ENCODE measurements around the gene HTR4. TPM values are rescaled to one million over a fixed set of nuclear protein-coding genes. Genes with fewer than 3 reads are reported as not detected.

Gene HTR4
- not detected for total RNA-seq (2021; fragmentation: NEBNext Ultra II Directional; extraction: Animal tissue kit (Norgen Biotek cat#: 25700))
- long read RNA-seq: 0 reads

GRCh38 chr5:148653836-148654781 lies at the start of gene HTR4:
Gene HTR4 (minus strand): TSS chr5:148654527. CDS start chr5:148637014, 17,513 bp downstream.
- Mint-ChIP-seq H3K36me3 (ENCODE audit: low read depth) (no peaks in the 10 kb centered on the region), H3K27me3 (ENCODE audit: insufficient read depth) (peaks cover 10% of the 10 kb centered on the region), H3K9me3 (no peaks in the 10 kb centered on the region), H3K4me3 (no peak within 1 kb of the TSS), H3K4me1 (ENCODE audit: low read depth) (no peaks in the 10 kb centered on the region), H3K27ac (no peak within 1 kb of the TSS)
- no peak for TF ChIP-seq CTCF (IDR thresholded peaks at IDR 0.05)
- DNase-seq: no peak

- TF ChIP-seq CTCF (IDR thresholded peaks at IDR 0.05): no peak
- H3K9me3 Mint-ChIP-seq: no peaks in the 10 kb centered on the region
- H3K27ac Mint-ChIP-seq: no peak overlapping the region
- no peaks in the 10 kb centered on the region for H3K27me3 Mint-ChIP-seq (ENCODE audit: insufficient read depth)
- no peak overlapping the region for H3K4me3 Mint-ChIP-seq
- no peaks in the 10 kb centered on the region for H3K36me3 Mint-ChIP-seq (ENCODE audit: low read depth)
- no peak for DNase-seq
- peaks cover 8% of the 10 kb centered on the region for H3K4me1 Mint-ChIP-seq (ENCODE audit: low read depth)
Measured at GRCh38 chr5:148702019-148702596, 47.8 kb upstream of the HTR4 start.

- no peak for TF ChIP-seq CTCF (IDR thresholded peaks at IDR 0.05)
- Mint-ChIP-seq H3K27me3 (ENCODE audit: insufficient read depth) (no peaks in the 10 kb centered on the region), H3K36me3 (ENCODE audit: low read depth) (no peaks in the 10 kb centered on the region), H3K4me1 (ENCODE audit: low read depth) (peaks cover 9% of the 10 kb centered on the region), H3K9me3 (no peaks in the 10 kb centered on the region), H3K27ac (no peak overlapping the region), H3K4me3 (no peak overlapping the region)
- DNase-seq: no peak
Measured at GRCh38 chr5:148699028-148699427, 44.7 kb upstream of the HTR4 start.

- DNase-seq: no peak
- H3K4me3 Mint-ChIP-seq: peak overlapping the region; percentile 70; the same call in 1 of the 2 replicates
Measured at GRCh38 chr5:148697809-148698196, 43.5 kb upstream of the HTR4 start.

More at GRCh38 chr5:148697809-148698196, 43.5 kb upstream of the HTR4 start:
- no peak for TF ChIP-seq CTCF (IDR thresholded peaks at IDR 0.05)
- no peaks in the 10 kb centered on the region for H3K27me3 Mint-ChIP-seq (ENCODE audit: insufficient read depth)
- no peaks in the 10 kb centered on the region for H3K9me3 Mint-ChIP-seq
- H3K27ac Mint-ChIP-seq: no peak overlapping the region; the same call in 1 of the 2 replicates
- peaks cover 9% of the 10 kb centered on the region for H3K4me1 Mint-ChIP-seq (ENCODE audit: low read depth)
- H3K36me3 Mint-ChIP-seq (ENCODE audit: low read depth): no peaks in the 10 kb centered on the region
